PC-9 (cell line): ENCODE measurements around the gene ZNF736. TPM values are rescaled to one million over a fixed set of nuclear protein-coding genes. Genes with fewer than 3 reads are reported as not detected.
A peak's percentile ranks its signal among the peaks of the same experiment; 100 is the strongest.
"Not testable (repeated sequence)": the region's sequence is repeated elsewhere in the genome, so short reads cannot be mapped to it uniquely, and the experiment has no call there.

Experiments
- BruUV-seq: library from RNA; stranded (reverse); fragments of 400-500 nt; replicated peaks from 2 replicates; lab custom pipeline; 2021; lab: Mats Ljungman, UMichigan
- CTCF ChIA-PET: fragments of 300-600 bp; sonication (Branson Sonifier 250); formaldehyde crosslinking; loops from one replicate; lab custom pipeline; 2022; ENCODE audit warnings: antibody characterized with exemption; lab: Charles Lee
- POLR2A ChIA-PET: fragments of 300-600 bp; sonication (Branson Sonifier 250); formaldehyde crosslinking; loops from one replicate; lab custom pipeline; 2022; ENCODE audit warnings: antibody characterized with exemption; ENCODE audit not compliant: unreplicated experiment; lab: Charles Lee
- DNase-seq, 2 experiments: peaks; one replicate each; pipeline versions ENCODE4 v3.0.0 to v3.0.0-alpha.2; 2015 to 2022; ENCODE audit warnings: mixed read lengths in 1 of 2
- H2AFZ ChIP-seq: fragments of 200-600 bp; sonication (generic); 2 replicates; pipeline ENCODE4 v1.8.1; 2017; ENCODE audit warnings: antibody characterized with exemption
- H3F3A ChIP-seq: fragments of 200-600 bp; sonication (generic); 2 replicates; pipeline ENCODE4 v1.8.1; 2017; ENCODE audit warnings: antibody characterized with exemption, mild to moderate bottlenecking, low read depth; ENCODE audit not compliant: insufficient read depth
- H3K27ac ChIP-seq: fragments of 200-600 bp; sonication (generic); 2 replicates; pipeline ENCODE4 v1.6.1; 2016; ENCODE audit warnings: mixed run types
- H3K27me3 ChIP-seq: fragments of 200-600 bp; sonication (generic); 2 replicates; pipeline ENCODE4 v1.6.1; 2016; ENCODE audit warnings: low read depth, mixed run types; ENCODE audit not compliant: insufficient read depth
- H3K36me3 ChIP-seq: fragments of 200-600 bp; sonication (generic); 2 replicates; pipeline ENCODE4 v1.6.1; 2016; ENCODE audit warnings: low read depth, mixed run types
- H3K4me1 ChIP-seq: fragments of 200-600 bp; sonication (generic); replicated peaks from 2 replicates; pipeline ENCODE4 v1.6.1; 2016; ENCODE audit warnings: mixed run types; ENCODE audit not compliant: insufficient read depth
- H3K4me2 ChIP-seq: fragments of 200-600 bp; sonication (generic); 2 replicates; pipeline ENCODE4 v1.6.1; 2017; ENCODE audit warnings: mixed run types
- H3K4me3 ChIP-seq: fragments of 200-600 bp; sonication (generic); 2 replicates; pipeline ENCODE4 v1.6.1; 2016; ENCODE audit warnings: mixed run types
- H3K79me2 ChIP-seq: fragments of 200-600 bp; sonication (generic); 2 replicates; pipeline ENCODE4 v1.6.1; 2017; ENCODE audit warnings: low read depth, mixed run types
- H3K9me2 ChIP-seq: fragments of 200-600 bp; sonication (generic); 2 replicates; pipeline ENCODE4 v1.8.1; 2017; ENCODE audit warnings: mild to moderate bottlenecking; ENCODE audit not compliant: insufficient read depth
- H3K9me3 ChIP-seq: fragments of 200-600 bp; sonication (generic); 2 replicates; pipeline ENCODE4 v1.8.1; 2016; ENCODE audit warnings: low read depth; ENCODE audit not compliant: insufficient read depth
- H4K20me1 ChIP-seq: fragments of 200-600 bp; sonication (generic); 2 replicates; pipeline ENCODE4 v1.8.1; 2017; ENCODE audit not compliant: insufficient read depth
- CTCF ChIP-seq: fragments of 200-600 bp; sonication (generic); conservative IDR thresholded peaks from 2 replicates; pipeline ENCODE4 v1.6.1; 2017; ENCODE audit warnings: mixed run types, antibody characterized with exemption, mild to moderate bottlenecking, moderate library complexity
- EZH2 ChIP-seq: fragments of 200-600 bp; sonication (generic); IDR thresholded peaks from 2 replicates; pipeline ENCODE4 v1.8.0; 2017; ENCODE audit warnings: antibody characterized with exemption, low read depth
- intact Hi-C: fragments of 100-400 bp; cut with micrococcal nuclease; formaldehyde crosslinking; loops from one replicate; pipeline ENCODE4 v1.10.0; 2022; ENCODE audit not compliant: unreplicated experiment
- total RNA-seq: library from RNA; stranded (reverse); gene quantifications from 2 replicates; pipeline ENCODE4 v1.2.3, GENCODE V29; 2021

Gene ZNF736
- total RNA-seq, 1 experiment from 2014 or later = 20.1 TPM

DNA sequence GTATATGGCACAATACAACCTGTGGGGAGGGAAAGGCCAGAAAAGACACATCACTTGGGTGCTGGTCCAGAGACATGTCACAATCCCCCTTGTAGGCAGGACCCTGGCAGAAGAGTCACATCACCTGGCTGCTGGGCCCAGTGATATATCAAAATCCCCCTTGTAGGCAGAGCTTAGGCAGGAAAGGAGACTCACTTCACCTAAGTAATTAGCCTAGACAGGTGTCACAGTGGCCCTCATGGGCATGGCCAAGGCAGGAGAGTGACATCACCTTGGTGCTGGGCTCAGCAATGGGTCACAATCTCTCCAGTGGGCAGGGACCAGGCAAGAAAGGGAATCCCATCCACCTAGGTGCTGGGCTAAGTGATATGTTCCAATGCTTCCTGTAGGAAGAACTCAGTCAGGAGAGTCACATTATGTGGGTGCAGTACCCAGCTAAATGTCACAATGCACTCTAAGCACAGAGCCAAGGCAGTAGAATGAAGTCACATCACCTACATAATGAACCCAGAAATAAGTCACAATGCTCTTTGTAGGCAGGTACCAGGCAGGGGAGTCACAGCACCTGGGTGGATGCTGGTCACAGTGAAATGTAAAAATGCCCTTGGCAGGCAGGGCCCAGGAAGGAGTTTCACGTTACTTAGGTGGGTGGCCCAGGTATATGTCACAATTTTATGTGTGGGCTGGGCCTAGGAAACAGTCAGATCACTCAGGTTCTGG lies 18.9 kb upstream of the ZNF736 start:
- POLR2A ChIA-PET = no interaction called here
- Histone ChIP-seq H3K27me3 (no peaks in the 10 kb centered on the region), H3K9me2 (no peaks in the 10 kb centered on the region), H3K79me2 (no peaks in the 10 kb centered on the region), H3K9me3 (no peaks in the 10 kb centered on the region), H3K4me3 (no peak overlapping the region), H3K4me1 (no peaks in the 10 kb centered on the region), H3F3A (no peaks in the 10 kb centered on the region), H3K27ac (no peak overlapping the region), H2AFZ (no peak overlapping the region), H4K20me1 (no peaks in the 10 kb centered on the region), H3K4me2 (no peak overlapping the region), H3K36me3 (no peaks in the 10 kb centered on the region)
- no TSS peak for BruUV-seq
- no peak for DNase-seq
- intact Hi-C loops = no loop called here
- CTCF ChIA-PET = no interaction called here
- TF ChIP-seq EZH2 = no peak
- TF ChIP-seq CTCF = no peak

GRCh38 chr7:64297418-64297817 lies 16.3 kb upstream of the ZNF736 start:
- H2AFZ ChIP-seq, H3K9me3 ChIP-seq, intact Hi-C loops, H4K20me1 ChIP-seq, H3K79me2 ChIP-seq, H3K4me3 ChIP-seq, H3K27me3 ChIP-seq, H3K4me2 ChIP-seq, H3K27ac ChIP-seq, H3K36me3 ChIP-seq, DNase-seq, H3K4me1 ChIP-seq, H3K9me2 ChIP-seq, BruUV-seq, CTCF ChIA-PET, POLR2A ChIA-PET: not testable (repeated sequence)
- peaks cover 11% of the 10 kb centered on the region; the same call in 1 of the 2 replicates for H3F3A ChIP-seq

GRCh38 chr7:64300641-64301405 lies 12.9 kb upstream of the ZNF736 start:
- Histone ChIP-seq H3K27me3 (no peaks in the 10 kb centered on the region), H3K27ac (peak overlapping the region; percentile 43; the same call in 1 of the 2 replicates), H3K9me3 (no peaks in the 10 kb centered on the region), H2AFZ (no peak overlapping the region), H3K79me2 (no peaks in the 10 kb centered on the region), H3K9me2 (no peaks in the 10 kb centered on the region), H3K4me1 (no peaks in the 10 kb centered on the region), H4K20me1 (no peaks in the 10 kb centered on the region), H3K36me3 (no peaks in the 10 kb centered on the region), H3K4me2 (no peak overlapping the region), H3F3A (peaks cover 11% of the 10 kb centered on the region; the same call in 1 of the 2 replicates), H3K4me3 (no peak overlapping the region)
- ChIA-PET CTCF (no interaction called here), POLR2A (no interaction called here)
- BruUV-seq = no TSS peak
- DNase-seq = peak; percentile 62 to 77
- intact Hi-C loops = no loop called here
- no peak for TF ChIP-seq CTCF
- no peak for TF ChIP-seq EZH2
